PC-9 (cell line): ENCODE results near the gene ITSN1. TPM values are rescaled to one million over a fixed set of nuclear protein-coding genes. Genes with fewer than 3 reads are reported as not detected.

ENCODE experiments used
- BruUV-seq: library from RNA; stranded (reverse); fragments of 400-500 nt; replicated peaks from 2 replicates; lab custom pipeline; 2021; lab: Mats Ljungman, UMichigan
- CTCF ChIA-PET: fragments of 300-600 bp; sonication (Branson Sonifier 250); formaldehyde crosslinking; loops from one replicate; lab custom pipeline; 2022; ENCODE audit warnings: antibody characterized with exemption; lab: Charles Lee
- POLR2A ChIA-PET: fragments of 300-600 bp; sonication (Branson Sonifier 250); formaldehyde crosslinking; loops from one replicate; lab custom pipeline; 2022; ENCODE audit warnings: antibody characterized with exemption; ENCODE audit not compliant: unreplicated experiment; lab: Charles Lee
- DNase-seq, 2 experiments: peaks; one replicate each; pipeline versions ENCODE4 v3.0.0 to v3.0.0-alpha.2; 2015 to 2022; ENCODE audit warnings: mixed read lengths in 1 of 2
- H2AFZ ChIP-seq: fragments of 200-600 bp; sonication (generic); 2 replicates; pipeline ENCODE4 v1.8.1; 2017; ENCODE audit warnings: antibody characterized with exemption
- H3F3A ChIP-seq: fragments of 200-600 bp; sonication (generic); 2 replicates; pipeline ENCODE4 v1.8.1; 2017; ENCODE audit warnings: antibody characterized with exemption, mild to moderate bottlenecking, low read depth; ENCODE audit not compliant: insufficient read depth
- H3K27ac ChIP-seq: fragments of 200-600 bp; sonication (generic); 2 replicates; pipeline ENCODE4 v1.6.1; 2016; ENCODE audit warnings: mixed run types
- H3K27me3 ChIP-seq: fragments of 200-600 bp; sonication (generic); 2 replicates; pipeline ENCODE4 v1.6.1; 2016; ENCODE audit warnings: low read depth, mixed run types; ENCODE audit not compliant: insufficient read depth
- H3K36me3 ChIP-seq: fragments of 200-600 bp; sonication (generic); 2 replicates; pipeline ENCODE4 v1.6.1; 2016; ENCODE audit warnings: low read depth, mixed run types
- H3K4me1 ChIP-seq: fragments of 200-600 bp; sonication (generic); replicated peaks from 2 replicates; pipeline ENCODE4 v1.6.1; 2016; ENCODE audit warnings: mixed run types; ENCODE audit not compliant: insufficient read depth
- H3K4me2 ChIP-seq: fragments of 200-600 bp; sonication (generic); 2 replicates; pipeline ENCODE4 v1.6.1; 2017; ENCODE audit warnings: mixed run types
- H3K4me3 ChIP-seq: fragments of 200-600 bp; sonication (generic); 2 replicates; pipeline ENCODE4 v1.6.1; 2016; ENCODE audit warnings: mixed run types
- H3K79me2 ChIP-seq: fragments of 200-600 bp; sonication (generic); 2 replicates; pipeline ENCODE4 v1.6.1; 2017; ENCODE audit warnings: low read depth, mixed run types
- H3K9me2 ChIP-seq: fragments of 200-600 bp; sonication (generic); 2 replicates; pipeline ENCODE4 v1.8.1; 2017; ENCODE audit warnings: mild to moderate bottlenecking; ENCODE audit not compliant: insufficient read depth
- H3K9me3 ChIP-seq: fragments of 200-600 bp; sonication (generic); 2 replicates; pipeline ENCODE4 v1.8.1; 2016; ENCODE audit warnings: low read depth; ENCODE audit not compliant: insufficient read depth
- H4K20me1 ChIP-seq: fragments of 200-600 bp; sonication (generic); 2 replicates; pipeline ENCODE4 v1.8.1; 2017; ENCODE audit not compliant: insufficient read depth
- CTCF ChIP-seq: fragments of 200-600 bp; sonication (generic); conservative IDR thresholded peaks from 2 replicates; pipeline ENCODE4 v1.6.1; 2017; ENCODE audit warnings: mixed run types, antibody characterized with exemption, mild to moderate bottlenecking, moderate library complexity
- EZH2 ChIP-seq: fragments of 200-600 bp; sonication (generic); IDR thresholded peaks from 2 replicates; pipeline ENCODE4 v1.8.0; 2017; ENCODE audit warnings: antibody characterized with exemption, low read depth
- intact Hi-C: fragments of 100-400 bp; cut with micrococcal nuclease; formaldehyde crosslinking; loops from one replicate; pipeline ENCODE4 v1.10.0; 2022; ENCODE audit not compliant: unreplicated experiment
- total RNA-seq: library from RNA; stranded (reverse); gene quantifications from 2 replicates; pipeline ENCODE4 v1.2.3, GENCODE V29; 2021

Gene ITSN1
- total RNA-seq, 1 experiment from 2014 or later = 46.3 TPM

GRCh38 chr21:33844890-33845205 lies 202.5 kb downstream of the ITSN1 start:
- CTCF ChIA-PET = no interaction called here
- DNase-seq = no peak
- no peaks in the 10 kb centered on the region for H3F3A ChIP-seq
- intact Hi-C loops = no loop called here
- no peaks in the 10 kb centered on the region for H3K27me3 ChIP-seq
- no peak overlapping the region for H3K27ac ChIP-seq
- H3K9me2 ChIP-seq = no peaks in the 10 kb centered on the region
- TF ChIP-seq EZH2 = no peak
- no peak for TF ChIP-seq CTCF
- no peaks in the 10 kb centered on the region for H3K9me3 ChIP-seq
- H3K4me3 ChIP-seq = no peak overlapping the region
- H3K79me2 ChIP-seq = no peaks in the 10 kb centered on the region
- POLR2A ChIA-PET = no interaction called here
- H3K4me1 ChIP-seq = peaks cover 10% of the 10 kb centered on the region; the same call in 1 of the 2 replicates
- H2AFZ ChIP-seq = no peak overlapping the region
- no peaks in the 10 kb centered on the region for H3K36me3 ChIP-seq
- H4K20me1 ChIP-seq = no peaks in the 10 kb centered on the region
- no TSS peak for BruUV-seq
- no peak overlapping the region for H3K4me2 ChIP-seq

GRCh38 chr21:33846141-33846540 lies 203.8 kb downstream of the ITSN1 start:
- POLR2A ChIA-PET = no interaction called here
- intact Hi-C loops = no loop called here
- BruUV-seq = no TSS peak
- Histone ChIP-seq H3K4me3 (no peak overlapping the region), H4K20me1 (no peaks in the 10 kb centered on the region), H3K79me2 (no peaks in the 10 kb centered on the region), H3K9me3 (no peaks in the 10 kb centered on the region), H3F3A (no peaks in the 10 kb centered on the region), H3K4me1 (peaks cover 10% of the 10 kb centered on the region; the same call in 1 of the 2 replicates), H2AFZ (no peak overlapping the region), H3K36me3 (no peaks in the 10 kb centered on the region), H3K4me2 (no peak overlapping the region), H3K9me2 (no peaks in the 10 kb centered on the region), H3K27me3 (no peaks in the 10 kb centered on the region), H3K27ac (no peak overlapping the region)
- no peak for DNase-seq
- no peak for TF ChIP-seq EZH2
- no peak for TF ChIP-seq CTCF
- CTCF ChIA-PET = no interaction called here

DNA sequence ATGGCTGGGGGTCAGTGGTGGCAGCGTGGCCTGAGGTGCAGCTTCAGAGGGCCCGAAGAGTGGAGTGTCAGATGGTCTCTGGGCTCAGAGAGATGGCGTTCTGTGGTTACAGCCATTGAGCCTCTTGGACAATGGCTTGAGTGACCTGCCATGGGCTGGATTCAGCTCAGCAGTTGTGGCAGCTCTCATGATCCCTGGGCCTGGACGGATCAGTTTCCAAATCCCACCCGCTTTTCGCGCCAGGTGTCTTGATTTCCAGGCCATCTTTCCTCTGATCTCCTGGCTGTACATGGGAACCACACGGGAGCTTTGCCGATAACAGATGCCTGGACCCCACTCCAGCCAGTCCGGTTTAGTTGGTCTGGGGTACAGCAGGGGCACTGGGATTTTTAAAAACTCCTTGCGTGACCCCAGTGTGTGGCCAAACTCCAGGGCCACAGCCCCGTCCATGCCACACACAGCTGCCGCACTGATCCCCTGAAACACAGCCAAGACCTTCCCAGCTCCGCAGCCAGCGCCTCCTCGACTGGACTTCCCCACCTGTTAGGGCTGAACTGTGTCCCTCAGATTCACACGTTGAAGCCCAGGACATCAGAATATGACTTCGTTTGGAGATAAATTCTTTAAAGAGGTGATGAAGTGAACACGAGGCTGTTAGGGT lies 205.4 kb downstream of the ITSN1 start:
- H3K27me3 ChIP-seq = no peaks in the 10 kb centered on the region
- peaks cover 10% of the 10 kb centered on the region; the same call in 1 of the 2 replicates for H3K4me1 ChIP-seq
- no peaks in the 10 kb centered on the region for H3K79me2 ChIP-seq
- intact Hi-C loops = no loop called here
- H2AFZ ChIP-seq = no peak overlapping the region
- DNase-seq = no peak
- H3K4me3 ChIP-seq = no peak overlapping the region
- H3K4me2 ChIP-seq = no peak overlapping the region
- no peaks in the 10 kb centered on the region for H3K9me3 ChIP-seq
- no TSS peak for BruUV-seq
- H3K36me3 ChIP-seq = no peaks in the 10 kb centered on the region
- CTCF ChIA-PET = no interaction called here
- H3F3A ChIP-seq = no peaks in the 10 kb centered on the region
- POLR2A ChIA-PET = no interaction called here
- no peak overlapping the region for H3K27ac ChIP-seq
- no peaks in the 10 kb centered on the region for H4K20me1 ChIP-seq
- no peaks in the 10 kb centered on the region for H3K9me2 ChIP-seq
- TF ChIP-seq EZH2 (no peak), CTCF (no peak)
